Skeletal muscle satellite cell (primary cell): Measurements from ENCODE around the gene PIK3C2B.

Experiments used
- H3K27me3 ChIP-seq: 2 replicates; pipeline ENCODE4 v1.7.0; 2013; ENCODE audit warnings: low read length; ENCODE audit not compliant: control insufficient read depth, insufficient read depth
- H3K36me3 ChIP-seq: 2 replicates; pipeline ENCODE4 v1.7.0; 2013; ENCODE audit warnings: mild to moderate bottlenecking, control low read depth, low read length; ENCODE audit not compliant: insufficient read depth
- H3K4me1 ChIP-seq: 2 replicates; pipeline ENCODE4 v1.7.0; 2013; ENCODE audit warnings: low read length; ENCODE audit not compliant: control insufficient read depth, insufficient read depth
- H3K4me2 ChIP-seq: 2 replicates; pipeline ENCODE4 v1.7.0; 2013; ENCODE audit warnings: mild to moderate bottlenecking, low read length
- H3K4me3 ChIP-seq: 2 replicates; pipeline ENCODE4 v1.7.0; 2013; ENCODE audit warnings: low read length
- H3K9ac ChIP-seq: 2 replicates; pipeline ENCODE4 v1.7.0; 2013; ENCODE audit warnings: mild to moderate bottlenecking, low read depth, low read length, moderate library complexity
- H3K9me3 ChIP-seq: replicated peaks from 2 replicates; pipeline ENCODE4 v1.7.0; 2013; ENCODE audit warnings: mild to moderate bottlenecking, control low read depth, low read length

The PIK3C2B gene

DNA sequence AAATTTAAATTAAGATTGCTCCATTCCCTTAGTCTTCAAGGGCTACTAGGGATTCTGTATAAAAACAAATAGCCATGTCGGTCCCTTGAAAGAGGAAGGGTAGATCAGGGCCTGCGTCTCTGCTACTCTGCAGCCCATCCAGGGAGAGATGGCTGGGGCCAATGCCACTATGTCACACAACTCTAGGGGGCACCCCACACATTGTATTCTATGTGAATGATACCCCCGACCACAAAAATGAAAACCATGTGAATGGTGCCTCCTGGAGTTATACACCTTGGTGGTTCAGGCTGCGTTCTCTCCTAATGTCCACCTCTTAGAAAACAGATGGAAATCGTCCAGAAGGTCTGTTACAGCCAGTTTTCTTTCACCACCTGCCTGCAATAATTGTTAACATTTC, 18.0 kb downstream of the PIK3C2B start:
- Histone ChIP-seq H3K9ac (no peak overlapping the region), H3K4me2 (no peak overlapping the region), H3K27me3 (peaks cover 77% of the 10 kb centered on the region), H3K4me3 (no peak overlapping the region), H3K9me3 (no peaks in the 10 kb centered on the region), H3K36me3 (no peaks in the 10 kb centered on the region), H3K4me1 (no peaks in the 10 kb centered on the region)

DNA sequence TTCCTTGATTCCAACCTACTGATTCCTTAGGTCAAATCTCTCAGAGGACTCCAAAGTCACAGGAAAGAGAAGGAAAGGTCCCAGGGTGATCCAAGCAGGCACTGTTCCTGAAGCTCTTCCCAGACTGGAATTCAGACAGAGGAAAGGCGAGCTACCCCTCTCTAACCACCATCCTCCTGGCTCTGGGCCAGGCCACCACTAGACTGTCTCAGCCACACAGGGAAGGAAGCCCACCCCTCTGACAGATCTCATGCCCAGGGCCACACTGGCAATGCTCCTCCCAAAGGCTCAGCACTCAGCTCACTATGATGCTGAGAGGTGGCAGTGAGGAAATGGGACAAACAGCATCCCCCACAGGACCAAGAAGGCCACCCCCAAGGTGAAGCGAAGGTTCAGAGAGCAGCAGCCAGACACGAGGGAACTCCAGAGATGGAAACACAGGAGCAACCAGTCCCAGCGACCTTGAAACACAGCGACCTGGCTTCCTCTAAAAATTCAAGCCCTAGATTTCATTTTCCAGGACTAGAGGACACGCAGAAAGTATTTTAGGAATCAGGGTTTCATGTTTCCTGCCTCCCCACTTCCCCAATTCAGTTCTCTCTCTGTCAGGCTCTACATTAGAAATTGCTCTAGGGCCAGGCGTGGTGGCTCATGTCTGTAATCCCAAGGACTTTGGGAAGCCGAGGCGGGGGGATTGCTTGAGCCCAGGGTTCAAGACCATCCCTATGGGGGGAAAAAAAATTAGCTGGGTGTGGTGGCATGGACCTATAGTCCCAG, 18.8 kb downstream of the PIK3C2B start:
- no peak overlapping the region for H3K4me3 ChIP-seq
- H3K9ac ChIP-seq = no peak overlapping the region
- H3K27me3 ChIP-seq = peaks cover 75% of the 10 kb centered on the region
- no peaks in the 10 kb centered on the region for H3K4me1 ChIP-seq
- H3K36me3 ChIP-seq = no peaks in the 10 kb centered on the region
- H3K9me3 ChIP-seq = no peaks in the 10 kb centered on the region
- H3K4me2 ChIP-seq = no peak overlapping the region

DNA sequence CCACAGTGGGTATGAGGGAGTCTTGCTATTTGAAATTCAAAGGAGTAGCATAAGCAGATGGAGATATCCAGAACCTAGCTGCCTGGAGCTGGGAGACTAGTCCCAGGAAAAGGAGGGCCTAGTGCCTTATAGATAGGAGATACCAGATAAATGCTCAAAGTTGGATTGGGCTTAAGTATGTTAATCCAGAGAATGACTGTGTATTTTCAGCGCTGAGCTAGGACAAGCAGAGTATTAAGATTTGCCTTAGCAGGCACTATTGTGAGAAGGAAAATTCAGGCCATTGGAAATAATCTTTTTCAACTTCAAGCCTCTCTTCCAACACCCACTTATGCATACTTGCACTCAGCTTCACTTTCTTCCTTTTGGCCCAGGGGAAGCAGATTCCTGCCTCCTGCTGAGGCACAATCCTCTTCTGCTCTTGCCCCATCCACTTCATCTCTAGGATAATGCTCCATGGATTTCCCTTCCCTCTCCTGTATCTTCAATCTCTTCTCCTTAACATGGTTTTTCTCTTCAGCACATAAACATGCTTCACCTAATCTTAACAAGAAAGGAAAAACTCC, 21.1 kb downstream of the PIK3C2B start:
- no peaks in the 10 kb centered on the region for H3K4me1 ChIP-seq
- no peaks in the 10 kb centered on the region for H3K9me3 ChIP-seq
- no peak overlapping the region for H3K4me2 ChIP-seq
- H3K27me3 ChIP-seq = peaks cover 61% of the 10 kb centered on the region
- H3K9ac ChIP-seq = no peak overlapping the region
- no peak overlapping the region for H3K4me3 ChIP-seq
- H3K36me3 ChIP-seq = no peaks in the 10 kb centered on the region

DNA sequence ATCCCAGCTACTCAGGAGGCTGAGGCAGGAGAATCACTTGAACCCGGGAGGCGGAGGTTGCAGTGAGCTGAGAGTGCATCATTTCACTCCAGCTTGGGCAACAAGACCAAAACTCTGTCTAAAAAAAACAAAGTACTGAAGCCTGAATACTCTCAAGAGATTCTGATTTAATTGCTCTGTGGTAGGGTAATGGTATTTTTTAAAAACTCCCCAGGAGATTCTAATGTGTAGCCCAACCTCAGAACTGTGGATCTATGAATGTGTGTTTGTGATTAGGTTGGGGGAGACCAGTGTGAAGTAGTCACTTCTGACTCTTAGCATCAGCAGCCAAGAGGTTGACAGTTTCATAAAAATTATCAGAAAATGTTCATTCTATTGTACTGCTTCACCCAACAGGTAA, 21.9 kb downstream of the PIK3C2B start:
- Histone ChIP-seq H3K36me3 (no peaks in the 10 kb centered on the region), H3K4me3 (no peak overlapping the region), H3K9ac (no peak overlapping the region), H3K27me3 (peaks cover 58% of the 10 kb centered on the region), H3K4me2 (no peak overlapping the region), H3K4me1 (no peaks in the 10 kb centered on the region), H3K9me3 (no peaks in the 10 kb centered on the region)

DNA sequence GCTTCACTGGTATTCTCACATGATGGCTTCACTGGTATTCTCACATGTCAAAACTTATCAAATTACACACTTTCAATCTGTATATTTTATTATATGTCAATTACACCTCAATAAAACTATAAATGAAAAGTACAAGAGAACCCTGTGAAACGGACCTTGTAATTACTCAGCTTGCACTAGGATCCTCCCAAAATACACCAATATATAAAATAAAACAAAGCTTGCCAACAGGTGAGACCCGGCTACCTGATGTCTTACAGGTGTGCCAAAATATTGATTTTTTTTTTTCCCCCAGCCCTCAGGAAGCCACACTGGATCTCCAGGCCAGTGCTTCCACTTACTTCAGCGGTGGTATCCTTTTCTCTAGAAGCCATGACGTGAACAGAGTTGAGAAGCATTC, 22.9 kb downstream of the PIK3C2B start:
- Histone ChIP-seq H3K36me3 (no peaks in the 10 kb centered on the region), H3K4me2 (no peak overlapping the region), H3K9ac (no peak overlapping the region), H3K4me3 (no peak overlapping the region), H3K9me3 (no peaks in the 10 kb centered on the region), H3K27me3 (peaks cover 56% of the 10 kb centered on the region), H3K4me1 (no peaks in the 10 kb centered on the region)

- peaks cover 57% of the 10 kb centered on the region for H3K27me3 ChIP-seq
- no peaks in the 10 kb centered on the region for H3K4me1 ChIP-seq
- H3K4me2 ChIP-seq = no peak overlapping the region
- no peak overlapping the region for H3K4me3 ChIP-seq
- no peaks in the 10 kb centered on the region for H3K36me3 ChIP-seq
- no peaks in the 10 kb centered on the region for H3K9me3 ChIP-seq
- H3K9ac ChIP-seq = no peak overlapping the region
These were observed 25.3 kb downstream of the PIK3C2B start for GRCh38 chr1:204469304-204469703.

GRCh38 chr1:204468766-204469302, 25.8 kb downstream of the PIK3C2B start:
- Histone ChIP-seq H3K4me1 (no peaks in the 10 kb centered on the region), H3K9ac (no peak overlapping the region), H3K4me2 (no peak overlapping the region), H3K27me3 (peaks cover 60% of the 10 kb centered on the region), H3K9me3 (no peaks in the 10 kb centered on the region), H3K4me3 (no peak overlapping the region), H3K36me3 (no peaks in the 10 kb centered on the region)

GRCh38 chr1:204468206-204468605, 26.4 kb downstream of the PIK3C2B start:
- no peaks in the 10 kb centered on the region for H3K9me3 ChIP-seq
- no peak overlapping the region for H3K4me3 ChIP-seq
- no peak overlapping the region for H3K9ac ChIP-seq
- peaks cover 61% of the 10 kb centered on the region for H3K27me3 ChIP-seq
- no peaks in the 10 kb centered on the region for H3K36me3 ChIP-seq
- no peaks in the 10 kb centered on the region for H3K4me1 ChIP-seq
- no peak overlapping the region for H3K4me2 ChIP-seq

- Histone ChIP-seq H3K36me3 (no peaks in the 10 kb centered on the region), H3K4me3 (no peak overlapping the region), H3K4me1 (no peaks in the 10 kb centered on the region), H3K27me3 (peaks cover 67% of the 10 kb centered on the region), H3K4me2 (no peak overlapping the region), H3K9me3 (no peaks in the 10 kb centered on the region), H3K9ac (no peak overlapping the region)
These were observed 27.9 kb downstream of the PIK3C2B start for GRCh38 chr1:204466416-204467405.

- no peak overlapping the region for H3K4me3 ChIP-seq
- H3K9me3 ChIP-seq = no peaks in the 10 kb centered on the region
- H3K36me3 ChIP-seq = no peaks in the 10 kb centered on the region
- no peak overlapping the region for H3K9ac ChIP-seq
- H3K4me2 ChIP-seq = no peak overlapping the region
- no peaks in the 10 kb centered on the region for H3K4me1 ChIP-seq
- peaks cover 74% of the 10 kb centered on the region for H3K27me3 ChIP-seq
These were observed 28.8 kb downstream of the PIK3C2B start for GRCh38 chr1:204465546-204466415.
